Endodermal cell (in vitro differentiated cells): Measurements from ENCODE around the gene ASZ1. TPM values are rescaled to one million over a fixed set of nuclear protein-coding genes. Genes with fewer than 3 reads are reported as not detected.
A peak's percentile ranks its signal among the peaks of the same experiment; 100 is the strongest.

ENCODE experiments used
- DNase-seq: peaks from one replicate; pipeline ENCODE4 v3.0.0-alpha.2; 2017
- H3K27ac ChIP-seq: 2 replicates; pipeline ENCODE4 v1.5.1; 2013; ENCODE audit warnings: mild to moderate bottlenecking, low read depth, low read length, moderate library complexity
- H3K27me3 ChIP-seq: 2 replicates; pipeline ENCODE4 v1.6.1; 2013; ENCODE audit warnings: mild to moderate bottlenecking, low read length, moderate library complexity; ENCODE audit not compliant: insufficient read depth, control insufficient read depth, poor library complexity, severe bottlenecking
- H3K36me3 ChIP-seq: 2 replicates; pipeline ENCODE4 v1.7.0; 2013; ENCODE audit warnings: mild to moderate bottlenecking, low read length, moderate library complexity; ENCODE audit not compliant: control insufficient read depth, insufficient read depth
- H3K4me1 ChIP-seq: one replicate; pipeline ENCODE4 v1.7.0; 2013; ENCODE audit warnings: low read length; ENCODE audit not compliant: control insufficient read depth, insufficient read depth
- H3K4me3 ChIP-seq: 2 replicates; pipeline ENCODE4 v1.5.1; 2013; ENCODE audit warnings: mild to moderate bottlenecking, low read length, moderate library complexity
- H3K9ac ChIP-seq: 2 replicates; pipeline ENCODE4 v1.6.1; 2013; ENCODE audit warnings: mild to moderate bottlenecking, low read length, moderate library complexity; ENCODE audit not compliant: poor library complexity, severe bottlenecking; ENCODE audit errors: extremely low read depth
- H3K9me3 ChIP-seq: 2 replicates; pipeline ENCODE4 v1.6.1; 2013; ENCODE audit warnings: mild to moderate bottlenecking, low read length, moderate library complexity; ENCODE audit not compliant: control insufficient read depth
- H3K27ac Mint-ChIP-seq: 2 replicates; pipeline ENCODE4 v1.8.0; 2020; ENCODE audit warnings: mixed read lengths
- H3K27me3 Mint-ChIP-seq: 2 replicates; pipeline ENCODE4 v1.8.0; 2021; ENCODE audit warnings: mild to moderate bottlenecking, mixed read lengths; ENCODE audit not compliant: insufficient read depth
- H3K36me3 Mint-ChIP-seq: 2 replicates; pipeline ENCODE4 v1.8.0; 2020; ENCODE audit warnings: low read depth, mixed read lengths
- H3K4me1 Mint-ChIP-seq: 2 replicates; pipeline ENCODE4 v1.8.0; 2020; ENCODE audit warnings: mixed read lengths
- H3K4me3 Mint-ChIP-seq: 2 replicates; pipeline ENCODE4 v1.8.0; 2020; ENCODE audit warnings: mild to moderate bottlenecking, moderate library complexity, mixed read lengths
- H3K9me3 Mint-ChIP-seq: 2 replicates; pipeline ENCODE4 v1.8.0; 2020; ENCODE audit warnings: mild to moderate bottlenecking, mixed read lengths
- WGBS, 2 experiments: methylation state at CpG; one replicate each; pipeline versions ENCODE4 v1.1.5 to v1.1.7; 2013; ENCODE audit warnings: missing lambda C conversion rate in 2 of 2, mixed read lengths in 1 of 2; ENCODE audit not compliant: insufficient coverage in 1 of 2, insufficient read length in 1 of 2; 5-methylcytosine and 5-hydroxymethylcytosine counted together
- total RNA-seq, 2 donors: library from RNA; stranded (reverse); fragmentation: NEBNext Ultra II Directional in 1 of 2; extraction: Animal tissue kit (Norgen Biotek cat#: 25700) in 1 of 2; gene quantifications; 2 replicates in 1 of 2; 3 replicates in 1 of 2; pipeline ENCODE4 v1.2.1, GENCODE V29; 2021
- TF ChIP-seq, protein P1 (sequence below): fragments of 200-600 bp; sonication (generic); conservative IDR thresholded peaks from 2 replicates; pipeline ENCODE4 v1.5.0; 2021; ENCODE audit warnings: antibody characterized with exemption, mild to moderate bottlenecking

The ASZ1 gene
- total RNA-seq, 2 donors from 2014 or later: not detected

- TF ChIP-seq, protein P1, sequence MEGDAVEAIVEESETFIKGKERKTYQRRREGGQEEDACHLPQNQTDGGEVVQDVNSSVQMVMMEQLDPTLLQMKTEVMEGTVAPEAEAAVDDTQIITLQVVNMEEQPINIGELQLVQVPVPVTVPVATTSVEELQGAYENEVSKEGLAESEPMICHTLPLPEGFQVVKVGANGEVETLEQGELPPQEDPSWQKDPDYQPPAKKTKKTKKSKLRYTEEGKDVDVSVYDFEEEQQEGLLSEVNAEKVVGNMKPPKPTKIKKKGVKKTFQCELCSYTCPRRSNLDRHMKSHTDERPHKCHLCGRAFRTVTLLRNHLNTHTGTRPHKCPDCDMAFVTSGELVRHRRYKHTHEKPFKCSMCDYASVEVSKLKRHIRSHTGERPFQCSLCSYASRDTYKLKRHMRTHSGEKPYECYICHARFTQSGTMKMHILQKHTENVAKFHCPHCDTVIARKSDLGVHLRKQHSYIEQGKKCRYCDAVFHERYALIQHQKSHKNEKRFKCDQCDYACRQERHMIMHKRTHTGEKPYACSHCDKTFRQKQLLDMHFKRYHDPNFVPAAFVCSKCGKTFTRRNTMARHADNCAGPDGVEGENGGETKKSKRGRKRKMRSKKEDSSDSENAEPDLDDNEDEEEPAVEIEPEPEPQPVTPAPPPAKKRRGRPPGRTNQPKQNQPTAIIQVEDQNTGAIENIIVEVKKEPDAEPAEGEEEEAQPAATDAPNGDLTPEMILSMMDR: peak; percentile 61
- peaks cover 42% of the 10 kb centered on the region for H3K27me3 Mint-ChIP-seq
- H3K4me3 ChIP-seq: no peak overlapping the region
- peaks cover 46% of the 10 kb centered on the region for H3K27me3 ChIP-seq
- H3K4me3 Mint-ChIP-seq: no peak overlapping the region
- DNase-seq: no peak
- H3K9me3 ChIP-seq: no peaks in the 10 kb centered on the region
- H3K36me3 Mint-ChIP-seq: no peaks in the 10 kb centered on the region
- H3K9ac ChIP-seq: no peak overlapping the region
- H3K27ac Mint-ChIP-seq: no peak overlapping the region
- no peaks in the 10 kb centered on the region for H3K4me1 ChIP-seq
- no peaks in the 10 kb centered on the region for H3K9me3 Mint-ChIP-seq
- H3K4me1 Mint-ChIP-seq: no peaks in the 10 kb centered on the region
- no peak overlapping the region for H3K27ac ChIP-seq
- no peaks in the 10 kb centered on the region for H3K36me3 ChIP-seq
These were observed 94.1 kb downstream of the ASZ1 start for GRCh38 chr7:117333168-117333567.

DNA sequence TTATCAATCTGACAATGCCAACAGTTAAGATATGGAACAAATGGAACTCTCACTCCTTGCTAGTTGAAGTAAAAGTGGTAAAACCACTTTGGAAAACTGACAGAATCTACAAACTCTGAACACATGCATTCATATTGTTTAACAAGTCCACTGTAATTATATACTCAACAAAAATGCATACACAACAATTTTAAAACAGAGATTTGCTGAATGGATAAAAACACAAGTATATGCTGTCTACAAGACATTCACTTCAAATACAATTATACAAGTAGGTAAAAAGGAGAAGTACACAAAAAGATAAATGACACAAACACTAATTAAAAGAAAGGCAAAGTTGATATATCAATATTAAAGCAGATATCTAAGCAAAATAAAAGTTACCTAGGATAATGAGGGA lies 95.3 kb downstream of the ASZ1 start:
- Mint-ChIP-seq H3K27ac (no peak overlapping the region), H3K9me3 (no peaks in the 10 kb centered on the region), H3K4me3 (no peak overlapping the region), H3K36me3 (no peaks in the 10 kb centered on the region), H3K27me3 (peaks cover 52% of the 10 kb centered on the region), H3K4me1 (no peaks in the 10 kb centered on the region)
- DNase-seq: no peak
- no peaks in the 10 kb centered on the region for H3K36me3 ChIP-seq
- H3K4me3 ChIP-seq: no peak overlapping the region
- H3K27ac ChIP-seq: no peak overlapping the region
- H3K9me3 ChIP-seq: no peaks in the 10 kb centered on the region
- TF ChIP-seq, protein P1: no peak
- no peaks in the 10 kb centered on the region for H3K4me1 ChIP-seq
- no peak overlapping the region for H3K9ac ChIP-seq
- peaks cover 45% of the 10 kb centered on the region for H3K27me3 ChIP-seq

- WGBS, 2 experiments: 94 to 100% methylated on average over 1 of the region's 1 CpG
These were observed 101.5 kb downstream of the ASZ1 start for GRCh38 chr7:117325836-117326235.

More at GRCh38 chr7:117325836-117326235, 101.5 kb downstream of the ASZ1 start:
- Histone ChIP-seq H3K4me3 (no peak overlapping the region), H3K4me1 (no peaks in the 10 kb centered on the region), H3K9me3 (no peaks in the 10 kb centered on the region), H3K27ac (no peak overlapping the region), H3K36me3 (no peaks in the 10 kb centered on the region), H3K27me3 (peaks cover 90% of the 10 kb centered on the region), H3K9ac (no peak overlapping the region)
- TF ChIP-seq, protein P1: no peak
- peaks cover 95% of the 10 kb centered on the region for H3K27me3 Mint-ChIP-seq
- H3K27ac Mint-ChIP-seq: no peak overlapping the region
- no peaks in the 10 kb centered on the region for H3K36me3 Mint-ChIP-seq
- H3K4me1 Mint-ChIP-seq: peaks cover 13% of the 10 kb centered on the region
- H3K4me3 Mint-ChIP-seq: no peak overlapping the region
- no peak for DNase-seq
- H3K9me3 Mint-ChIP-seq: no peaks in the 10 kb centered on the region
